H1 (cell line): Measurements from ENCODE around the gene CCDC9B. TPM values are rescaled to one million over a fixed set of nuclear protein-coding genes. Genes with fewer than 3 reads are reported as not detected.

Experiments used
- CTCF ChIA-PET: fragments of 300-600 bp; sonication (Branson Sonifier 250); formaldehyde crosslinking; loops from one replicate; lab custom pipeline; 2021; ENCODE audit not compliant: partially characterized antibody; lab: Charles Lee
- POLR2A ChIA-PET: fragments of 300-600 bp; sonication (Branson Sonifier 250); formaldehyde crosslinking; loops from one replicate; lab custom pipeline; 2021; ENCODE audit warnings: inconsistent platforms; ENCODE audit not compliant: partially characterized antibody; lab: Charles Lee
- DNase-seq, 2 experiments: peaks; one replicate each; pipeline versions ENCODE4 v3.0.0 to v3.0.0-alpha.2; 2010 to 2022; ENCODE audit warnings: low spot score in 2 of 2, low read depth in 1 of 2, mixed read lengths in 1 of 2
- FAIRE-seq: peaks from 2 replicates; lab custom pipeline; 2011; peaks lifted over from hg19 to GRCh38; lab: Jason Lieb, UNC
- H2AFZ ChIP-seq: 2 replicates; pipeline ENCODE4 v1.8.1; 2012; ENCODE audit warnings: low read length, inconsistent platforms
- H2AK5ac ChIP-seq: 2 replicates; pipeline ENCODE4 v1.6.1; 2013; ENCODE audit warnings: low read depth, low read length
- H2BK120ac ChIP-seq: replicated peaks from 2 replicates; pipeline ENCODE3; 2013; ENCODE audit warnings: low read depth, low read length, inconsistent platforms
- H2BK12ac ChIP-seq: 2 replicates; pipeline ENCODE4 v1.6.1; 2013; ENCODE audit warnings: low read depth, low read length
- H2BK15ac ChIP-seq: 2 replicates; pipeline ENCODE4 v1.6.1; 2013; ENCODE audit warnings: low read length
- H2BK20ac ChIP-seq: 2 replicates; pipeline ENCODE4 v1.6.1; 2013; ENCODE audit warnings: low read length
- H2BK5ac ChIP-seq: 2 replicates; pipeline ENCODE4 v1.6.1; 2013; ENCODE audit warnings: low read depth, low read length
- H3K14ac ChIP-seq: 2 replicates; pipeline ENCODE4 v1.6.1; 2013; ENCODE audit warnings: inconsistent platforms; ENCODE audit not compliant: insufficient read length
- H3K18ac ChIP-seq: 2 replicates; pipeline ENCODE4 v1.6.1; 2013; ENCODE audit warnings: low read length; ENCODE audit errors: extremely low read depth
- H3K23ac ChIP-seq: 2 replicates; pipeline ENCODE4 v1.6.1; 2013; ENCODE audit warnings: inconsistent platforms; ENCODE audit not compliant: insufficient read length
- H3K23me2 ChIP-seq: 2 replicates; pipeline ENCODE4 v1.6.1; 2013; ENCODE audit warnings: low read depth, low read length
- H3K27ac ChIP-seq: 2 replicates; pipeline ENCODE4 v1.6.1; 2011; ENCODE audit warnings: low read depth, low read length, inconsistent platforms
- H3K27me3 ChIP-seq, 4 experiments: replicated peaks in 1 of 4; 1 replicate in 1 of 4; 2 replicates in 3 of 4; pipeline versions ENCODE4 v1.6.1 to v1.8.1; 2011 to 2013; ENCODE audit warnings: low read length in 3 of 4, mild to moderate bottlenecking in 3 of 4, inconsistent platforms in 2 of 4, mixed read lengths in 2 of 4, moderate library complexity in 1 of 4; ENCODE audit not compliant: control insufficient read depth in 3 of 4, insufficient read depth in 3 of 4; ENCODE audit errors: extremely low read depth in 1 of 4
- H3K36me3 ChIP-seq, 4 experiments: 2 replicates each; pipeline versions ENCODE4 v1.6.1 to v1.8.1; 2011 to 2013; ENCODE audit warnings: mild to moderate bottlenecking in 4 of 4, low read length in 3 of 4, moderate library complexity in 2 of 4, control low read depth in 1 of 4, inconsistent platforms in 1 of 4; ENCODE audit not compliant: insufficient read depth in 4 of 4, control insufficient read depth in 2 of 4
- H3K4ac ChIP-seq: replicated peaks from 2 replicates; pipeline ENCODE3; 2013; ENCODE audit warnings: low read length, low read depth, mixed read lengths, inconsistent platforms; ENCODE audit not compliant: insufficient read length
- H3K4me1 ChIP-seq, 4 experiments: replicated peaks in 1 of 4; 1 replicate in 1 of 4; 2 replicates in 3 of 4; pipeline versions ENCODE4 v1.6.1 to v1.8.1; 2011 to 2013; ENCODE audit warnings: low read length in 3 of 4, inconsistent platforms in 2 of 4, mixed read lengths in 1 of 4; ENCODE audit not compliant: insufficient read depth in 4 of 4, control insufficient read depth in 3 of 4
- H3K4me2 ChIP-seq, 2 experiments: 2 replicates each; pipeline versions ENCODE4 v1.6.1 to v1.8.1; 2011 to 2013; ENCODE audit warnings: low read depth in 2 of 2, low read length in 2 of 2, control low read depth in 1 of 2, inconsistent platforms in 1 of 2, mild to moderate bottlenecking in 1 of 2; ENCODE audit not compliant: insufficient read depth in 1 of 2
- H3K4me3 ChIP-seq, 4 experiments: fragments of 200-600, 300-600 bp in 1 of 4; sonication (generic), shearing (Covaris generic), sonication (Bioruptor Twin) in 1 of 4; 2 replicates each; pipeline versions ENCODE4 v1.5.1 to v1.8.1; 2011 to 2016; ENCODE audit warnings: low read length in 4 of 4, low read depth in 3 of 4, control low read depth in 2 of 4, inconsistent platforms in 2 of 4, mild to moderate bottlenecking in 2 of 4, mixed read lengths in 1 of 4, moderate library complexity in 1 of 4; ENCODE audit not compliant: insufficient read depth in 2 of 4; ENCODE audit errors: extremely low read depth in 1 of 4
- H3K56ac ChIP-seq: replicated peaks from 2 replicates; pipeline ENCODE3; 2013; ENCODE audit warnings: low read depth, mild to moderate bottlenecking, mixed read lengths, low read length, inconsistent platforms; ENCODE audit not compliant: insufficient read length
- H3K79me1 ChIP-seq: 2 replicates; pipeline ENCODE4 v1.6.1; 2013; ENCODE audit warnings: low read depth, low read length, control low read depth
- H3K79me2 ChIP-seq, 2 experiments: 2 replicates each; pipeline versions ENCODE4 v1.6.1 to v1.8.1; 2012 to 2013; ENCODE audit warnings: low read length in 2 of 2, mild to moderate bottlenecking in 2 of 2, inconsistent platforms in 1 of 2; ENCODE audit not compliant: insufficient read depth in 2 of 2, control insufficient read depth in 1 of 2
- H3K9ac ChIP-seq, 4 experiments: replicated peaks in 1 of 4; 1 replicate in 1 of 4; 2 replicates in 3 of 4; pipeline versions ENCODE4 v1.6.1 to v1.8.1; 2011 to 2013; ENCODE audit warnings: low read depth in 3 of 4, low read length in 3 of 4, control low read depth in 2 of 4, mild to moderate bottlenecking in 2 of 4, moderate library complexity in 2 of 4, inconsistent platforms in 1 of 4; ENCODE audit errors: extremely low read depth in 1 of 4
- H3K9me3 ChIP-seq, 2 experiments: 2 replicates each; pipeline versions ENCODE4 v1.6.1 to v1.8.1; 2012 to 2013; ENCODE audit warnings: mild to moderate bottlenecking in 2 of 2, moderate library complexity in 2 of 2, control low read depth in 1 of 2, inconsistent platforms in 1 of 2, low read depth in 1 of 2, low read length in 1 of 2, mixed read lengths in 1 of 2; ENCODE audit not compliant: insufficient read depth in 2 of 2
- H4K20me1 ChIP-seq, 2 experiments: replicated peaks in 1 of 2; 2 replicates each; pipeline versions ENCODE3 to v1.8.1; 2011 to 2013; ENCODE audit warnings: inconsistent platforms in 2 of 2, low read length in 2 of 2, mild to moderate bottlenecking in 1 of 2; ENCODE audit not compliant: insufficient read depth in 2 of 2, control insufficient read depth in 1 of 2
- H4K5ac ChIP-seq: 2 replicates; pipeline ENCODE4 v1.6.1; 2013; ENCODE audit warnings: low read length, low read depth, mixed read lengths, inconsistent platforms; ENCODE audit not compliant: insufficient read length
- H4K8ac ChIP-seq: 2 replicates; pipeline ENCODE4 v1.8.0; 2013; ENCODE audit warnings: mild to moderate bottlenecking, moderate library complexity, low read length, inconsistent platforms; ENCODE audit not compliant: insufficient read depth; ENCODE audit errors: extremely low read depth
- H4K91ac ChIP-seq: replicated peaks from 2 replicates; pipeline ENCODE3; 2013; ENCODE audit warnings: low read length, mixed read lengths, inconsistent platforms; ENCODE audit not compliant: insufficient read length
- CREB1 ChIP-seq: IDR thresholded peaks from 2 replicates; pipeline ENCODE4 v1.6.1; 2012; ENCODE audit warnings: inconsistent platforms
- CTCF ChIP-seq, 3 experiments: IDR thresholded peaks; 1 replicate in 2 of 3; 2 replicates in 1 of 3; pipeline versions ENCODE4 v1.5.1 to v1.6.1; 2011; ENCODE audit warnings: low read length in 3 of 3, mild to moderate bottlenecking in 3 of 3, inconsistent platforms in 2 of 3, low read depth in 1 of 3, moderate library complexity in 1 of 3; ENCODE audit not compliant: insufficient read depth in 1 of 3; ENCODE audit errors: control extremely low read depth in 1 of 3
- MAX ChIP-seq: IDR thresholded peaks from 2 replicates; pipeline ENCODE4 v1.6.1; 2012; ENCODE audit warnings: inconsistent platforms
- RAD21 ChIP-seq, 2 experiments: IDR thresholded peaks in 1 of 2; conservative IDR thresholded peaks in 1 of 2; 2 replicates each; pipeline ENCODE4 v1.6.1; 2011; ENCODE audit warnings: low read depth in 2 of 2, low read length in 2 of 2, improper control_type of control experiment in 1 of 2, inconsistent platforms in 1 of 2, mild to moderate bottlenecking in 1 of 2, moderate library complexity in 1 of 2
- RXRA ChIP-seq: IDR thresholded peaks from 2 replicates; pipeline ENCODE4 v1.6.1; 2011; ENCODE audit warnings: low read depth, mild to moderate bottlenecking, low read length, moderate library complexity; ENCODE audit not compliant: insufficient read depth
- SP4 ChIP-seq: IDR thresholded peaks from 2 replicates; pipeline ENCODE4 v1.6.1; 2012; ENCODE audit warnings: low read length, inconsistent platforms
- SUZ12 ChIP-seq: fragments of 200-600 bp; sonication (generic); IDR thresholded peaks from 2 replicates; pipeline ENCODE4 v1.6.1; 2012; ENCODE audit warnings: mild to moderate bottlenecking, inconsistent platforms, low read length, moderate library complexity, mixed read lengths
- YY1 ChIP-seq: IDR thresholded peaks from 2 replicates; pipeline ENCODE4 v1.6.1; 2011; ENCODE audit warnings: low read depth, mild to moderate bottlenecking, low read length
- WGBS, 2 experiments: shearing (Covaris generic) in 1 of 2; methylation state at CpG; one replicate each; pipeline versions ENCODE4 v1.1.6 to v1.1.7; 2013 to 2015; ENCODE audit warnings: low lambda C conversion rate in 2 of 2, mixed read lengths in 2 of 2, inconsistent platforms in 1 of 2, low coverage in 1 of 2, missing lambda C conversion rate in 1 of 2; ENCODE audit not compliant: insufficient replicate concordance in 2 of 2, insufficient coverage in 1 of 2, insufficient read length in 1 of 2; ENCODE audit errors: extremely low coverage in 1 of 2, missing lambda C conversion rate in 1 of 2; 5-methylcytosine and 5-hydroxymethylcytosine counted together
- polyA plus RNA-seq, 7 experiments: library from polyadenylated mRNA; depleted of rRNA in 3 of 7; stranded (reverse) in 5 of 7; unstranded in 2 of 7; fragments of >200 nt in 5 of 7; fragments of 200-250 nt in 2 of 7; gene quantifications; 1 replicate in 5 of 7; 2 replicates in 1 of 7; 4 replicates in 1 of 7; pipeline versions ENCODE4 v1.2.1 to v1.2.3, GENCODE V29; 2011 to 2013; ENCODE audit warnings: missing spikeins in 2 of 7, mixed read lengths in 2 of 7
- total RNA-seq: library from RNA; stranded (reverse); fragmentation: NEBNext Ultra II Directional; extraction: Animal tissue kit (Norgen Biotek cat#: 25700); gene quantifications from 2 replicates; pipeline ENCODE4 v1.2.1, GENCODE V29; 2021

CCDC9B gene
- total and polyA plus RNA-seq, 2 of the 8 experiments (the other 6 are each of a cell fraction or from before 2014, with no cell fraction given): 0.45 to 0.78 TPM

- H3K14ac ChIP-seq: no peak overlapping the region
- no peak overlapping the region for H3K18ac ChIP-seq
- no peak overlapping the region for H3K4ac ChIP-seq
- H2BK5ac ChIP-seq: peak overlapping the region; percentile 4; the same call in 1 of the 2 replicates
- peak overlapping the region; percentile 56; the same call in 1 of the 2 replicates for H2BK20ac ChIP-seq
- H3K4me2 ChIP-seq: 0 out of 4 replicates have a peak overlapping the region, but pooled peaks of 1 of the 2 experiments have one; percentile 0
- WGBS, 2 experiments: 37% methylated on average over 11 of the region's 11 CpGs; no CpG with 5 or more reads in 1 of the 2 experiments
- H3K27ac ChIP-seq: no peak overlapping the region
- ChIA-PET POLR2A (interaction anchor here (0.5 to 8.1 kb wide), 8 partner anchors 11 to 90 kb away, joined by 3 to 66 read pairs (median 6); partner anchors contain the start of gene INAFM2), CTCF (interaction anchor here (0.6 to 27.4 kb wide), 34 partner anchors 11 to 549 kb away, joined by 3 to 584 read pairs (median 4); partner anchors contain the start of genes ANKRD63, DISP2, INAFM2 and IVD)
- no peaks in the 10 kb centered on the region for H4K20me1 ChIP-seq
- no peaks in the 10 kb centered on the region for H3K36me3 ChIP-seq
- no peaks in the 10 kb centered on the region for H3K79me2 ChIP-seq
- no peak overlapping the region for H2AFZ ChIP-seq
- H3K79me1 ChIP-seq: no peaks in the 10 kb centered on the region
- no peak overlapping the region for H4K8ac ChIP-seq
- peak in 1 of 2 experiments; percentile 93 for DNase-seq
- no peak overlapping the region for H3K9ac ChIP-seq
- FAIRE-seq: peak; percentile 88
- H3K27me3 ChIP-seq: peaks cover 0 to 4% (median under 1%) of the 10 kb centered on the region in 4 experiments; a peak in 1 of 7 replicates
- H3K23me2 ChIP-seq: no peaks in the 10 kb centered on the region
- no peak overlapping the region for H2BK120ac ChIP-seq
- no peak overlapping the region for H3K4me3 ChIP-seq
- peaks cover 0 to 44% (median 28%) of the 10 kb centered on the region in 4 experiments; a peak in 6 of 7 replicates for H3K4me1 ChIP-seq
- H2AK5ac ChIP-seq: no peak overlapping the region
- H4K5ac ChIP-seq: no peak overlapping the region
- H3K56ac ChIP-seq: no peak overlapping the region
- peak overlapping the region; percentile 92; the same call in 1 of the 2 replicates for H2BK15ac ChIP-seq
- H3K23ac ChIP-seq: no peak overlapping the region
- no peaks in the 10 kb centered on the region for H3K9me3 ChIP-seq
- no peak overlapping the region for H4K91ac ChIP-seq
- peak overlapping the region; percentile 92; the same call in 1 of the 2 replicates for H2BK12ac ChIP-seq
- TF ChIP-seq CREB1 (0 out of 2 replicates have a peak, but pooled peaks have one; percentile 21), YY1 (0 out of 2 replicates have a peak, but pooled peaks have one; percentile 13), CTCF (IDR thresholded peaks at IDR 0.05; ENCODE audit: control extremely low read depth in 1 of 3, insufficient read depth in 1 of 3, low read depth in 1 of 3, low read length in 3 of 3) (peak in 2 of 3 experiments; percentile 90 to 97; a peak in 3 of 4 replicates), SUZ12 (no peak), RAD21 (IDR thresholded peaks at IDR 0.05 in 1 of 2, conservative IDR thresholded peaks at IDR 0.05 in 1 of 2; ENCODE audit: low read depth in 2 of 2, low read length in 2 of 2) (peak; percentile 87 to 88), RXRA (no peak), MAX (peak; percentile 39; the same call in 1 of the 2 replicates), SP4 (0 out of 2 replicates have a peak, but pooled peaks have one; percentile 67)
Measured at GRCh38 chr15:40338041-40338657, 2.6 kb downstream of the CCDC9B start.
